Mesothelial cell of epicardium (in vitro differentiated cells): ENCODE measurements around the gene METTL21C. TPM values are rescaled to one million over a fixed set of nuclear protein-coding genes. Genes with fewer than 3 reads are reported as not detected.

Experiments
- DNase-seq, 2 experiments: peaks; one replicate each; pipeline ENCODE4 v3.0.0; 2021; ENCODE audit warnings: low spot score in 2 of 2; ENCODE audit not compliant: unreplicated experiment in 2 of 2
- H3K27ac Mint-ChIP-seq: 2 replicates; pipeline ENCODE4 v1.8.0; 2021; ENCODE audit warnings: mixed read lengths
- H3K27me3 Mint-ChIP-seq: 2 replicates; pipeline ENCODE4 v1.8.0; 2021; ENCODE audit warnings: low read depth, mixed read lengths
- H3K36me3 Mint-ChIP-seq: 2 replicates; pipeline ENCODE4 v1.8.0; 2021; ENCODE audit warnings: mixed read lengths
- H3K4me1 Mint-ChIP-seq: 2 replicates; pipeline ENCODE4 v1.8.0; 2021; ENCODE audit warnings: mixed read lengths
- H3K4me3 Mint-ChIP-seq: 2 replicates; pipeline ENCODE4 v1.8.0; 2021; ENCODE audit warnings: mild to moderate bottlenecking, moderate library complexity, mixed read lengths
- H3K9me3 Mint-ChIP-seq: 2 replicates; pipeline ENCODE4 v1.8.0; 2021; ENCODE audit warnings: mixed read lengths
- total RNA-seq: library from RNA; stranded (reverse); gene quantifications from 3 replicates; pipeline ENCODE4 v1.2.1, GENCODE V29; 2021
- TF ChIP-seq, protein P1 (sequence below): fragments of 200-600 bp; sonication (generic); IDR thresholded peaks from one replicate; pipeline ENCODE4 v1.5.0; 2021; ENCODE audit warnings: antibody characterized with exemption; ENCODE audit not compliant: unreplicated experiment

The METTL21C gene
- total RNA-seq, 1 donor from 2014 or later = not detected

DNA sequence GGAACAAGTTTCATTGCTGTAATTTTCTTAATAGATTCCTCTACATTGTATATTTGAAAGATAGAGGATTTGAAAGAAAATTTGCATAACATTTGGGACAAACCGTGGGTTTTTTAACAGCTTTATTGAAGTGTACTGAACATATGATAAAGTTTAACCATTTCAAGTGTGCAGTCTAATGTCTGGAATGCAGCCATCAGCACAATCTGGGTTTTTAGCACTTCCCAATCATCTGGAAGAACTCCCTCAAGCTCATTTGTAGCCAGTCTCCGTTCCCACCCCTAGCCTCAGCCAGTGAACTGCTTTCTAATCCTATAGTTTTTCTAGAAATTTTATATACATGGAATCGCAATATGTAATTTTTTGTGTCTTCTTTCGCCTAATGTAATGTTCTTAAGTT is 12.6 kb downstream of the METTL21C start:
- Mint-ChIP-seq H3K36me3 (peaks cover 23% of the 10 kb centered on the region), H3K27ac (no peak overlapping the region), H3K9me3 (peaks cover 7% of the 10 kb centered on the region), H3K27me3 (no peaks in the 10 kb centered on the region), H3K4me3 (no peak overlapping the region), H3K4me1 (peaks cover 2% of the 10 kb centered on the region)
- DNase-seq = no peak
- TF ChIP-seq, protein P1, sequence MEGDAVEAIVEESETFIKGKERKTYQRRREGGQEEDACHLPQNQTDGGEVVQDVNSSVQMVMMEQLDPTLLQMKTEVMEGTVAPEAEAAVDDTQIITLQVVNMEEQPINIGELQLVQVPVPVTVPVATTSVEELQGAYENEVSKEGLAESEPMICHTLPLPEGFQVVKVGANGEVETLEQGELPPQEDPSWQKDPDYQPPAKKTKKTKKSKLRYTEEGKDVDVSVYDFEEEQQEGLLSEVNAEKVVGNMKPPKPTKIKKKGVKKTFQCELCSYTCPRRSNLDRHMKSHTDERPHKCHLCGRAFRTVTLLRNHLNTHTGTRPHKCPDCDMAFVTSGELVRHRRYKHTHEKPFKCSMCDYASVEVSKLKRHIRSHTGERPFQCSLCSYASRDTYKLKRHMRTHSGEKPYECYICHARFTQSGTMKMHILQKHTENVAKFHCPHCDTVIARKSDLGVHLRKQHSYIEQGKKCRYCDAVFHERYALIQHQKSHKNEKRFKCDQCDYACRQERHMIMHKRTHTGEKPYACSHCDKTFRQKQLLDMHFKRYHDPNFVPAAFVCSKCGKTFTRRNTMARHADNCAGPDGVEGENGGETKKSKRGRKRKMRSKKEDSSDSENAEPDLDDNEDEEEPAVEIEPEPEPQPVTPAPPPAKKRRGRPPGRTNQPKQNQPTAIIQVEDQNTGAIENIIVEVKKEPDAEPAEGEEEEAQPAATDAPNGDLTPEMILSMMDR = no peak

DNA sequence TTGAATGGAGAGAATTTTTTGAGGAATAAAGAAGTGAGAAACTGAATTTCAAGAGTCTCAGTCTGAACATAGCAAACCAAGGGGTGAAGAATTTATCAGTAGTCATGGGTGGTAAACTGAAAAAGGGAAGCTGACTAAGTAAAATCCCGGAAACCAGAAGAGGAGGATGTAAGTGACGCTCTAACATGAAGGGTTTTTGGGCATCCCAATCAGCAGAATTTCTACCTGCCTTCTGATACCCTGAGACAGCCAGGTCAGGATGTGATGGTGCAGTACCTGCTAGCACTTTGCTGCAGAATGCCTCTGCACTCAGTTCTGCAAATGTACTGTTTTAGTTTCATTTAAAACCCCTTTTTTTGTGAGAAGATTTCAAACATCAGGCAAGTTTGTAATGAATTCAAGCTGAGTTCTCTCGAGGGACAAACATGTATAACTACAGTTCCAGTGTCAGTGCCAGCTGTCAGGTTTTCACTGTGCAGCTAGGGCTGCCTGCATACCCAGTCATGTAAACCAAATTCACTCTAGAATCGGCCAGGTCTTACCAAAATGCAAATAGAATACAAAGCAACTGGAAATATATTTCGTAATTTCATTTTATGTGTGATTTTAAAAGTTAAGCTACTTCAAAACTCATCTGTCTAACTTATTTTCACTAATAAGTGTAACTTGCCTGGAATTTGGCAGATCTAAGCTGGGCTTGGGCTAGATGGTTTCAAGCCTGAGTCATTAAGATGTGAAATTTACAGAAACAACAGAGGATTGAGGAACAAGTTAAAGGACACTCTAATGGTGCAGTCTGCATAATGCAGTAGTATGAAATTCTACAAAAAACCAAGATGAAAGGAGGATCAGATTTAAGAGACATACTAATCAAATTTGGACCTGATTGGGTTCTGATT is 13.8 kb downstream of the METTL21C start:
- H3K4me1 Mint-ChIP-seq = no peaks in the 10 kb centered on the region
- no peak overlapping the region for H3K27ac Mint-ChIP-seq
- no peak overlapping the region for H3K4me3 Mint-ChIP-seq
- DNase-seq = no peak
- peaks cover 27% of the 10 kb centered on the region for H3K36me3 Mint-ChIP-seq
- H3K27me3 Mint-ChIP-seq = no peaks in the 10 kb centered on the region
- peaks cover 7% of the 10 kb centered on the region for H3K9me3 Mint-ChIP-seq
- TF ChIP-seq, protein P1 = no peak

DNA sequence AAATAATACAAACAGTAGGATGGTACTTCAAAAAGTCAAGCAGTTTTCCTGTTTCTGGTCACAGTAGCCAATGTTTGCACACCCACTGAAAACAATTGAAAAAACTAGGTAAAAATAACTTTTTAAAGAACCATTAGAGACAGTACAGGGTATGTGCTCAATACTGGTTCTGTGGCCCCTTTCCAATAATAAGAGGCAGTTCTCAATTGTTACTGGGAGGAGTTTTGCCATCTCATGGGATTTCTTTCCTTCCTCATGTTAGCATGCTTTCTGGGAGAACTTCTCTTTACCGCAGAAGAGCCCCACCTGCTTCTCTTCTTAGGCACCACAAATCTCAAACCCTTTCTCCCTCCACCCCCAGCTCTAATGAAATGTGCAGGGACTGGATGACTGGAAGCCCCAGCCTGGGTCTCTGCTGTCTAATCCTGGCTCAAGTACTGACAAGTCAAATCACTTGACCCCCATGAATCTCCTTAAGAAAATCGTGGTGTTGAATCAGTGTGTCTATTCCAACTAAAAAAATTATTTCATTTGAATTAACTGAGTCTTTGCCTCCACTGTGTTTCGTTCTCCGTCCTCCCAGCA is 14.6 kb downstream of the METTL21C start:
- Mint-ChIP-seq H3K9me3 (peaks cover 7% of the 10 kb centered on the region), H3K4me3 (no peak overlapping the region), H3K4me1 (no peaks in the 10 kb centered on the region), H3K27ac (no peak overlapping the region), H3K27me3 (no peaks in the 10 kb centered on the region), H3K36me3 (peaks cover 27% of the 10 kb centered on the region)
- TF ChIP-seq, protein P1 = no peak
- DNase-seq = no peak

DNA sequence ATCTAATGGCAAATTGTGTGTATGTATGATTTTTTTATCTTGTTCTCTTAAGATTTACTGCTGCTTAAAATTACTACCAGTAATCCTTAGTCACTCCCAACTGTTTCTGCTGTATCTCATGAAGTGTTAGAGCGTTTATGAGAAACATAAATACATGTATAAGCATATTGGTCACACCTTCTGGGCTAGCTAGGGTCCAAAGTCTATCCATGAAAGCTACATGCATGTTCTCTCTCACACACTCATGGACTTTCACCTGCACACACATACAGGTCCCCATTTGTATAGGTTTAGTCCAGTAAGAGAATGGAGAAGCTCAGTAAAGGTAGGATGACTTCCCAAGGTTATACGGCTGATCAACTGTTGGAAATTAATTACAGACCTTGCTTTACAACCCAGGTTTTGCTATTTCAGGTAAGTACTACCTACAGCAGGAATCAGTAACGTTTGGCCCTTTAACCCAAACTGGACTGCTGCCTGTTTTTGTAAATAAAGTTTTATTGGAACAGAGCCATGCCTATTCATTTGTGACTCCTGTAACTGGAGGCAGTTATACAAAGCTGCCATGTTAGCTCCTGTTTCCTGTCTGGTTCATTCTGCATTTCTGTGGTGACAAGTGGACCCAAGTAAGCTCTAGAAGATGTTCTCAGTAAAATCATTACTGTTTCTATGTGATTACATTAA is 15.3 kb downstream of the METTL21C start:
- no peaks in the 10 kb centered on the region for H3K27me3 Mint-ChIP-seq
- peaks cover 7% of the 10 kb centered on the region for H3K9me3 Mint-ChIP-seq
- no peak overlapping the region for H3K27ac Mint-ChIP-seq
- TF ChIP-seq, protein P1 = no peak
- no peak for DNase-seq
- H3K4me3 Mint-ChIP-seq = no peak overlapping the region
- peaks cover 29% of the 10 kb centered on the region for H3K36me3 Mint-ChIP-seq
- H3K4me1 Mint-ChIP-seq = no peaks in the 10 kb centered on the region

DNA sequence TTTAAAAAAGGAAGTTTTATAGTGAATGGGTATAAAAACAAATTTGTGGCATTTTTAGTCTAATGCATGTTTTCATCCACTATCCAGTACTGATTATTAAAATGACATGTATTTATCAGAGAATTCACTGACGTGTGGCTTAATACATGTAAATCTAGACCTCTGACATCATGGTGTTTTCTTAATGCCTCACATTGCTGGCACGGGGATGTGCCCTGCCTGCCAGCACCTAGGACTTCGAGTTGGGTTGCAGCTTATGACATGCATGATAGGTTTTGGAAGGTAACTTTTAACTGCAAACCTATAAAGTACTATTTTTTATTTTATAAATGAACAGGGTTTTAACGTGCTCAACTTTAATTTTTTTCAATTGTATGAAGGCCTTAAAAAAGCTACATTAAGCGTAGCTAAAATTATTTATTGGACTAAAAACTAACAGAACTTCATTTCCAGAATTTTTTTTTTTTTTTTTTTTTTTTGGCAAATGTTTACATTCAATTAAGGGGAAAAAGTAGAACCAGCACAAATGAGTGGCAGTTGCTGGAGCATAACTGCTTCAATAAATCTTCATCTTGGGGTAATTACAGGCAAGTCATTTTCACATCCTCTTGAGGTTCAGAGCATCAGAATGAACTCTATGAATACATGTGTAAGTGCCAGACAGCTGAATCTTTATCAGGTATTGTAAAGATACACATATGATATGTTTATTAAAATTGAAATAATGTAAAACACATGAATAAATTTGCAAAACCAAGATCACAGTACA is 16.3 kb downstream of the METTL21C start:
- peaks cover 32% of the 10 kb centered on the region for H3K36me3 Mint-ChIP-seq
- H3K4me3 Mint-ChIP-seq = no peak overlapping the region
- no peak for DNase-seq
- H3K4me1 Mint-ChIP-seq = no peaks in the 10 kb centered on the region
- H3K9me3 Mint-ChIP-seq = peaks cover 7% of the 10 kb centered on the region
- TF ChIP-seq, protein P1 = no peak
- no peaks in the 10 kb centered on the region for H3K27me3 Mint-ChIP-seq
- no peak overlapping the region for H3K27ac Mint-ChIP-seq
